KMS-11 (cell line): ENCODE measurements around the gene DEPDC5.

Source experiments
- H2AFZ ChIP-seq: fragments of 200-600 bp; sonication (generic); 2 replicates; pipeline ENCODE4 v1.6.1; 2016; ENCODE audit warnings: antibody characterized with exemption, mixed run types, low read depth
- H3K27ac ChIP-seq: fragments of 200-600 bp; sonication (generic); 2 replicates; pipeline ENCODE4 v1.6.1; 2016; ENCODE audit warnings: mild to moderate bottlenecking, mixed run types
- H3K27me3 ChIP-seq: fragments of 200-600 bp; sonication (generic); 2 replicates; pipeline ENCODE4 v1.6.1; 2017; ENCODE audit warnings: mild to moderate bottlenecking, low read depth, mixed run types, moderate library complexity; ENCODE audit not compliant: insufficient read depth
- H3K36me3 ChIP-seq: fragments of 200-600 bp; sonication (generic); 2 replicates; pipeline ENCODE4 v1.6.1; 2017; ENCODE audit warnings: mild to moderate bottlenecking, mixed run types; ENCODE audit not compliant: insufficient read depth
- H3K4me1 ChIP-seq: fragments of 200-600 bp; sonication (generic); 2 replicates; pipeline ENCODE4 v1.6.1; 2016; ENCODE audit warnings: mild to moderate bottlenecking, low read depth, mixed run types; ENCODE audit not compliant: poor library complexity, severe bottlenecking
- H3K4me2 ChIP-seq: fragments of 200-600 bp; sonication (generic); 2 replicates; pipeline ENCODE4 v1.7.0; 2016; ENCODE audit warnings: mild to moderate bottlenecking, mixed run types
- H3K4me3 ChIP-seq: fragments of 200-600 bp; sonication (generic); IDR thresholded peaks from 2 replicates; pipeline ENCODE4 v1.6.1; 2017; ENCODE audit warnings: low read depth, low read length, mixed read lengths; ENCODE audit not compliant: insufficient read depth
- H3K79me2 ChIP-seq: fragments of 200-600 bp; sonication (generic); 2 replicates; pipeline ENCODE4 v1.6.1; 2016; ENCODE audit warnings: low read depth, mixed run types; ENCODE audit not compliant: insufficient read depth
- H3K9ac ChIP-seq: fragments of 200-600 bp; sonication (generic); 2 replicates; pipeline ENCODE4 v1.6.1; 2016; ENCODE audit warnings: mild to moderate bottlenecking, mixed run types
- H4K20me1 ChIP-seq: fragments of 200-600 bp; sonication (generic); 2 replicates; pipeline ENCODE4 v1.6.1; 2016; ENCODE audit warnings: mild to moderate bottlenecking, mixed run types; ENCODE audit not compliant: insufficient read depth
- CTCF ChIP-seq: fragments of 200-600 bp; sonication (generic); conservative IDR thresholded peaks from 2 replicates; pipeline ENCODE4 v1.6.1; 2017; ENCODE audit warnings: low read depth, mild to moderate bottlenecking, antibody characterized with exemption, low read length, moderate library complexity, mixed read lengths

The DEPDC5 gene

GRCh38 chr22:31843526-31843925 lies 89.7 kb downstream of the DEPDC5 start:
- Histone ChIP-seq H4K20me1 (no peaks in the 10 kb centered on the region), H3K79me2 (no peaks in the 10 kb centered on the region), H3K27me3 (no peaks in the 10 kb centered on the region), H3K4me2 (no peak overlapping the region), H3K4me3 (no peak overlapping the region), H2AFZ (no peak overlapping the region), H3K4me1 (no peaks in the 10 kb centered on the region), H3K9ac (no peak overlapping the region), H3K36me3 (no peaks in the 10 kb centered on the region), H3K27ac (no peak overlapping the region)
- TF ChIP-seq CTCF: no peak

- Histone ChIP-seq H3K4me3 (no peak overlapping the region), H3K27ac (no peak overlapping the region), H3K9ac (no peak overlapping the region), H2AFZ (no peak overlapping the region), H3K36me3 (no peaks in the 10 kb centered on the region), H4K20me1 (no peaks in the 10 kb centered on the region), H3K4me1 (no peaks in the 10 kb centered on the region), H3K27me3 (no peaks in the 10 kb centered on the region), H3K79me2 (no peaks in the 10 kb centered on the region), H3K4me2 (no peak overlapping the region)
- no peak for TF ChIP-seq CTCF
Measured at GRCh38 chr22:31844941-31845340, 91.1 kb downstream of the DEPDC5 start.

- no peaks in the 10 kb centered on the region for H3K27me3 ChIP-seq
- no peak overlapping the region for H3K27ac ChIP-seq
- H3K36me3 ChIP-seq: no peaks in the 10 kb centered on the region
- no peaks in the 10 kb centered on the region for H4K20me1 ChIP-seq
- no peaks in the 10 kb centered on the region for H3K79me2 ChIP-seq
- H3K4me1 ChIP-seq: no peaks in the 10 kb centered on the region
- no peak overlapping the region for H2AFZ ChIP-seq
- H3K4me2 ChIP-seq: no peak overlapping the region
- no peak overlapping the region for H3K4me3 ChIP-seq
- TF ChIP-seq CTCF: peak; percentile 48
- H3K9ac ChIP-seq: no peak overlapping the region
Measured at GRCh38 chr22:31846161-31847115, 92.6 kb downstream of the DEPDC5 start.

GRCh38 chr22:31848411-31848810 lies 94.6 kb downstream of the DEPDC5 start:
- Histone ChIP-seq H3K27me3 (no peaks in the 10 kb centered on the region), H3K36me3 (no peaks in the 10 kb centered on the region), H2AFZ (no peak overlapping the region), H3K9ac (no peak overlapping the region), H3K4me2 (no peak overlapping the region), H3K27ac (no peak overlapping the region), H3K79me2 (no peaks in the 10 kb centered on the region), H3K4me3 (no peak overlapping the region), H3K4me1 (no peaks in the 10 kb centered on the region), H4K20me1 (no peaks in the 10 kb centered on the region)
- no peak for TF ChIP-seq CTCF
